ENCODE results near the gene LACC1. TPM values are rescaled to one million over a fixed set of nuclear protein-coding genes. Genes with fewer than 3 reads are reported as not detected.

LACC1 gene
- total RNA-seq, 1 donor from 2014 or later: 1.7 TPM

DNA sequence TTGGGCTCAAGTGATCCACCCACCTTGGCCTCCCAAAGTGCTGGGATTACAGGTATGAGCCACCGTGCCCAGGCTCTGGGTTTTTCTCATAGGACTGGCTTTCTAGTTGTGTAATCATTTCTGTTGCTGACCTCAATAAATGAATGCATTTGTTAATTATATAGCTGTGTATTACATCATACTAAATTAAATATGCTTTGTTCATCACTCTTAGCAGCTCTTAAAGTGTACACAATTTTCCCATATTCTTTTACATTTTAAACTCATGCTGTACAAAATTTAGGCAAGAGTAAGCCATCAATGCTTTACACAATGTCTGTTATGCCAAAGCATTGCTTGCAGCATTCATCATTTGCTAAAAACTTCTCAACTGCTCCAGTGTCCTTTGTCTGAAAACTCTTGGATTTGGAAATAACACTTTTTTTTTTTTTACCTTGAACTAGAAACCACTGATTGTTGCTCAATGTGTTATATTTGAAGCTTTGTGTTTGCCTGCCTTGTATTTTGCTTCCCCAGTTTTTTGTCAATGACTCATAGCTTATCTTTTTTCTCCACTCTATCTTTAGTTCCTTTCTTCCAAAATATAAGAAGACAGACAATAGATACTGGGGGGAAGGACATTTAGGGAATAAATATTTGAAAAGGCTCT, 31.6 kb upstream of the LACC1 start:
- Histone ChIP-seq H4K20me1 (ENCODE audit: low read depth) (no peaks in the 10 kb centered on the region), H3K4me1 (no peaks in the 10 kb centered on the region), H3K4me3 (no peak overlapping the region), H3K27ac (no peak overlapping the region), H2AFZ (replicated peaks) (no peak overlapping the region), H3K79me2 (ENCODE audit: low read depth) (no peaks in the 10 kb centered on the region), H3K9ac (no peak overlapping the region), H3K27me3 (no peaks in the 10 kb centered on the region), H3K36me3 (no peaks in the 10 kb centered on the region), H3K4me2 (no peak overlapping the region), H3F3A (ENCODE audit: low read depth) (no peaks in the 10 kb centered on the region), H3K9me3 (ENCODE audit: low read depth) (peaks cover 14% of the 10 kb centered on the region)
- Mint-ChIP-seq H3K27ac (no peak overlapping the region), H3K9me3 (peaks cover 32% of the 10 kb centered on the region), H3K4me1 (no peaks in the 10 kb centered on the region), H3K27me3 (ENCODE audit: insufficient read depth, low read depth) (no peaks in the 10 kb centered on the region), H3K4me3 (no peak overlapping the region), H3K36me3 (peaks cover 11% of the 10 kb centered on the region)
- TF ChIP-seq EZH2 (IDR thresholded peaks at IDR 0.05) (no peak), CTCF (IDR thresholded peaks at IDR 0.05) (no peak), EZH2phosphoT487 (IDR thresholded peaks at IDR 0.05) (no peak)
- DNase-seq (ENCODE audit: low spot score): no peak

DNA sequence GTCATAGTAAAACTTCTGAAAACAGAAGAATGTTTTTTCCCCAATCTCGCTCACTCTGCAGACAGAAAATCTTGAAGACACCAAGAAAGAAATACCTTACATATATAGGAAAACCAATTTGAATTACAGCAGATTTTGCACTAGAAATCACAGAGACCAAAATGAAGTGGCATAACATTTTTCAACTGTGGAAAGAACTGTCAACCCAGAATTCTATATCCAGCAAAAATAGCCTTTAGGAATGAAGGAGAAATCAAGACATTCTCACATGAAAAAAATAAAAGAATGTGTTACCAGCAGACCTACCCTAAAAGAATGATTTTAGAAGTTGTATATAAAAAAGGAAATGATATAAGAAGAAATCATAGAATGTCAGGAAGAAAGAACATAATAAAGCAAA, 28.8 kb upstream of the LACC1 start:
- Histone ChIP-seq H2AFZ (replicated peaks) (no peak overlapping the region), H3K9ac (no peak overlapping the region), H3K4me2 (no peak overlapping the region), H3K36me3 (no peaks in the 10 kb centered on the region), H3K4me3 (no peak overlapping the region), H3K27ac (no peak overlapping the region), H3K9me3 (ENCODE audit: low read depth) (peaks cover 22% of the 10 kb centered on the region), H3K79me2 (ENCODE audit: low read depth) (no peaks in the 10 kb centered on the region), H3K27me3 (no peaks in the 10 kb centered on the region), H4K20me1 (ENCODE audit: low read depth) (no peaks in the 10 kb centered on the region), H3K4me1 (no peaks in the 10 kb centered on the region), H3F3A (ENCODE audit: low read depth) (no peaks in the 10 kb centered on the region)
- H3K4me3 Mint-ChIP-seq: no peak overlapping the region
- no peaks in the 10 kb centered on the region for H3K27me3 Mint-ChIP-seq (ENCODE audit: insufficient read depth, low read depth)
- peaks cover 16% of the 10 kb centered on the region for H3K36me3 Mint-ChIP-seq
- DNase-seq (ENCODE audit: low spot score): no peak
- no peaks in the 10 kb centered on the region for H3K4me1 Mint-ChIP-seq
- peaks cover 52% of the 10 kb centered on the region for H3K9me3 Mint-ChIP-seq
- H3K27ac Mint-ChIP-seq: no peak overlapping the region
- no peak for TF ChIP-seq CTCF (IDR thresholded peaks at IDR 0.05)
- no peak for TF ChIP-seq EZH2 (IDR thresholded peaks at IDR 0.05)
- TF ChIP-seq EZH2phosphoT487 (IDR thresholded peaks at IDR 0.05): no peak

GRCh38 chr13:43852923-43853404, 26.7 kb upstream of the LACC1 start:
- no peaks in the 10 kb centered on the region for H3K4me1 ChIP-seq
- peaks cover 53% of the 10 kb centered on the region for H3K9me3 Mint-ChIP-seq
- H3K27ac ChIP-seq: no peak overlapping the region
- no peak overlapping the region for H2AFZ ChIP-seq (replicated peaks)
- DNase-seq (ENCODE audit: low spot score): no peak
- no peaks in the 10 kb centered on the region for H3K79me2 ChIP-seq (ENCODE audit: low read depth)
- H3K4me1 Mint-ChIP-seq: no peaks in the 10 kb centered on the region
- no peaks in the 10 kb centered on the region for H3K36me3 ChIP-seq
- peaks cover 17% of the 10 kb centered on the region for H3K36me3 Mint-ChIP-seq
- no peaks in the 10 kb centered on the region for H3K27me3 ChIP-seq
- H3K27me3 Mint-ChIP-seq (ENCODE audit: insufficient read depth, low read depth): no peaks in the 10 kb centered on the region
- H3K27ac Mint-ChIP-seq: no peak overlapping the region
- H3K4me3 Mint-ChIP-seq: no peak overlapping the region
- no peaks in the 10 kb centered on the region for H4K20me1 ChIP-seq (ENCODE audit: low read depth)
- no peak overlapping the region for H3K4me3 ChIP-seq
- no peak overlapping the region for H3K9ac ChIP-seq
- H3F3A ChIP-seq (ENCODE audit: low read depth): no peaks in the 10 kb centered on the region
- TF ChIP-seq EZH2 (IDR thresholded peaks at IDR 0.05): no peak
- TF ChIP-seq CTCF (IDR thresholded peaks at IDR 0.05): no peak
- TF ChIP-seq EZH2phosphoT487 (IDR thresholded peaks at IDR 0.05): no peak
- no peak overlapping the region for H3K4me2 ChIP-seq
- peaks cover 22% of the 10 kb centered on the region for H3K9me3 ChIP-seq (ENCODE audit: low read depth)

All from neural progenitor cell (in vitro differentiated cells).